KOPT-K1 (cell line): ENCODE results near the gene PDE4D.
"Not testable (repeated sequence)": the region's sequence is repeated elsewhere in the genome, so short reads cannot be mapped to it uniquely, and the experiment has no call there.

Experiments used
- H3K27ac ChIP-seq: fragments of 200-600 bp; sonication (generic); 2 replicates; pipeline ENCODE4 v1.5.1; 2016; ENCODE audit warnings: antibody characterized with exemption, mild to moderate bottlenecking, low read depth, low read length; ENCODE audit not compliant: poor library complexity, severe bottlenecking
- H3K36me3 ChIP-seq: fragments of 200-600 bp; sonication (generic); 2 replicates; pipeline ENCODE4 v1.5.1; 2017; ENCODE audit warnings: antibody characterized with exemption, mild to moderate bottlenecking, low read length, moderate library complexity; ENCODE audit not compliant: insufficient read depth
- H3K9me3 ChIP-seq: fragments of 200-600 bp; sonication (generic); 2 replicates; pipeline ENCODE4 v1.5.1; 2017; ENCODE audit warnings: antibody characterized with exemption, low read length, mild to moderate bottlenecking; ENCODE audit not compliant: insufficient read depth, poor library complexity, severe bottlenecking

The PDE4D gene

DNA sequence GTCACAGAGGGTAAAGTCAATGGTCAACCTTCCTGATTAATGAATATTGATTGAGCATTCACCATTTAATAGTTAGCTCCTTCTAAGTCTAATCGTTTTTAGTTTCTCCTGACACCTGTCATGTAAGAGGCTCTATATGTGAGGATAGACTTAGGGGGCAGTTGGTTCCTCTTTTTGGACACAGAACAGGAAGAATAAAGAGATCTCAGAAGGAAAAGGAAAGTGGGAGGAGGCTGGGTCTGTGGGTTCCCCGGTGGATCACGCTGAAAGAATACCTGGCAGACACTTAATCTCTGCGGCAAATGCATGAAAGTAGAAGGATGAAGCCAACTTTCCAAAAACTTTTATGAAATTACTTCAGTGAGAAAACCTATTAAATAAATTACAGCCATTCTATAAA lies 98.4 kb downstream of the PDE4D start:
- Histone ChIP-seq H3K9me3 (no peaks in the 10 kb centered on the region), H3K27ac (no peak overlapping the region), H3K36me3 (no peaks in the 10 kb centered on the region)

DNA sequence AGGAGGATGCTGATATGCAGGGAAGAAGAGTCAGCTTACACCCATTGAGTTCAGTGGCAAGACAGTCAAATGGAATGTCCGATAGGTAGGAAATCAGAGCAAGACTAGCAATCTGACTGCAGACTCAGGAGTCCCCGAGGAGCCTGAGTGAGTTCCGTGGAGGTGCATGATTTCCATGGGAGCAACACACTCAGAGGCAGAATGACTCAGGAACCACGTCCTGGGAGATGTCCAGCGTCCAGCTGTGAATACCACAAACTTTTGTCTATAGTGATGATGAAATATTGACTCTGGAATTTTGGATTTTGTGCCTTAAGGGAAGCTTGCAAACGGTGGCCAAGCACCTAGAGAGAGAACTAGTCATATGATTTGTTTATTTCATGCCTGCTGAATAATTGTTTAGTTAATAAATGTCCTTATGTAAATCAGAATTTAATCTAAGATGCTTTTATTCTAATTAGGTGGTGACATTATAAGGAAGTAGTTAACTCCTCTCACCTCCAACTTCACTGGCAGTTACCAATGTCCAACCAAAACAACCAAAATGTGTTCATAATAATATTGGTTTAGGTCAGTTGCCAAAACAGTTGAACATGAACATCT lies 100.4 kb downstream of the PDE4D start:
- no peak overlapping the region for H3K27ac ChIP-seq
- H3K9me3 ChIP-seq, result no peaks in the 10 kb centered on the region
- no peaks in the 10 kb centered on the region for H3K36me3 ChIP-seq

DNA sequence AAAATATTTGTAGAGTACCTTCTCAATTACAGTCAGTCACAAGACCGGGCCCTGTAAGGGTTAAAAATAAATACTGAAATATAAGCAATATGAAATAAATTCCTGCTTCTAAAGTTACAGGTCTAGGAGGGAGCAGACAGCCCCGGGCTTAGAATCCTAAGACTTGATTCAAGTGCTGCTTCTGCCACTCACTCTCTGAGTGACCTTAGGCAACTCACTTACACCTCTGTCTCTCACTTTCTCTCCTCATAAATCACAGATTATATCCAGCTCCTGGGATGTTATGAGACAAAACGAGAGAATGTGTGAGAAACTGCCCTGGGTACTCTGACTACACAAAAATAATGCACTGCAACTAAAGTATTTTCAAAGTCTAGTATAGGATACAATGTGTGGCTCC lies 101.9 kb downstream of the PDE4D start:
- Histone ChIP-seq H3K36me3 (no peaks in the 10 kb centered on the region), H3K27ac (no peak overlapping the region), H3K9me3 (no peaks in the 10 kb centered on the region)

DNA sequence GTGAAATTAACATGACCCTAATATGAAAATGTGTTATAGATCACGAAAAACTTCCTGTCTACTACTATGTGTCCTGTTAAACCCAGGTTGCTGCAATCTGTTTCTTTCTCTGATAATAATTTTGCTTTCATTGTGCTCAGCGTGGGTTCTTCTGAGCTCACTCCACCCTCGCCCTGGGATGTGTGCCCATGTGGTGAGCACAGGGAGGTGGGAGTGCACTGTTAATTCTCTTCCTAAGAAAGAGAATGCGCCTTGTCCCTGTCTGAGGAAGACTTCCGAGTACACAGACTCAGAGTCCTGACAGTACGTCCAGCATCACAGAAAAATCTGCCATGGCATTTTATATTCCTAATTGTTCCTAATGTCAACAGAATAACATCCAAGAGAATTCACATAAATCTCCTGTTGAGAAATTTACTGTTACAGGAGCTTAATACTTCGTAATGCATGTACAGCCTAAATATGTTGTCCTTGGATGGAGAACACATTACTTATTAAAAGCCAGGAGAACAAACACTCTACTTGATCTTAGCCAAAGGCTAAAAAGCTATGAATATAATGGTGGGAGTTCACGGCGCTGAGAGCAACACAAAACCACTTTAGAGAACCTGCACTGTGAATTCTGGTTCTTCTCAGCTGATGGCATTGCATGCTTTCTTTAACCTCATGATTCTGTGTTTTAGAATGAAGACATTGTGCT lies 102.6 kb downstream of the PDE4D start:
- no peaks in the 10 kb centered on the region for H3K9me3 ChIP-seq
- no peaks in the 10 kb centered on the region for H3K36me3 ChIP-seq
- no peak overlapping the region for H3K27ac ChIP-seq

DNA sequence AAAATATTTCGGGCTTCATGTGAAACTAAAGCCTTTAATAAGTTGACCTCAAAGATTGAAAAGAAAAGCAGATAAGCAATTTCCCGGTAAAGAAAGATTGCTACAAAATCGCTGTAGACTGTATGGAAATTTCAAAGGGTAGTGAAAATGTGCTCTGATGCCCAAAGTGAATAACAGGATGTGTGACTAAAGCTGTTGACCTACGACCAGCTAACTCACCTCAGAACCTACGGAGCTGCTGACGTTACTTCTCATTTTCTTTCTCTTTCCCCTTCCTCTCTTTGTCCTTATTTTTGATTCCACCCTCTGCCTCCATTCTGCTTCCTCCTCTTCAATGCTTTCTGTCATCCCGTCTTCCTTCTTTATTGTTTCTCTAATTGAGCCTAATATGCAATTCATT lies 103.2 kb downstream of the PDE4D start:
- no peaks in the 10 kb centered on the region for H3K36me3 ChIP-seq
- H3K9me3 ChIP-seq, result no peaks in the 10 kb centered on the region
- H3K27ac ChIP-seq, result no peak overlapping the region

DNA sequence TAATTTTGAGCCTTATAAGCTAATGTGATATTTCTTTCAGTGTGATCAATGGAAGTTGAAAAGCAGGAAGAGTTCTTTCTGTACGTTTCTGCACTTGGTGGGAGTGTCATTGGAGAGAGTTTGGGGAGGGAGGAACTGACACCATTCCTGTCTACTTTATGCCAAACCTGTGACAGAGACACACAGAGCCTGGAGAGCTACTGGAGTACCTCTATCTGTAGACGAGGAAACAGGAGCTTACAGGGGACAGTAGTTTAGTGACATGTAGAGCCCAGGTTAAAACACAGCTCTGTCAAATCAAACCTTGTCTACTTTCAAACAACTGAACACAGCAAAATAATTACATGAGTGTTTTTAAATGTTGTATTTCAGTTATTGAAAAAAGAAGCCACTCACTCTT lies 103.6 kb downstream of the PDE4D start:
- Histone ChIP-seq H3K9me3 (no peaks in the 10 kb centered on the region), H3K36me3 (no peaks in the 10 kb centered on the region), H3K27ac (no peak overlapping the region)

DNA sequence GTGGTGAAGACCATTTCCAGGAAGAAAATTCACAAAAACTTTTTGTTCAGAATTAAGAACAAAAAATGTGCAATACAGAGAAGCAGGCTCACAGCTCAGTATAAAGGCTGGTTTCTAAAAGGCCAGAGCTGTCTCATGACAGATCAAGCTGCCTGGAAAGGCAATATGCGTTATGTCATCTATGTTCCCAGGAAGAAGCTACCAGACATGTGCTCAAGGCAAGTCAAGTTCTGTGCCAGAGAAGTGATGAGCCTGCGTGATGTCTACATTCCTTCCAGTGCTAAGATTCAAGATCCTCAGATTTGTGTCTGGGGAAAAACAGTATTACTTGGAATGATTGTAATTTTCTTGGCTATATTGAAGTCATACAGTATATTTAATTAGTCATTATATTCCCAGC lies 104.3 kb downstream of the PDE4D start:
- no peaks in the 10 kb centered on the region for H3K9me3 ChIP-seq
- H3K27ac ChIP-seq, result no peak overlapping the region
- H3K36me3 ChIP-seq, result no peaks in the 10 kb centered on the region

DNA sequence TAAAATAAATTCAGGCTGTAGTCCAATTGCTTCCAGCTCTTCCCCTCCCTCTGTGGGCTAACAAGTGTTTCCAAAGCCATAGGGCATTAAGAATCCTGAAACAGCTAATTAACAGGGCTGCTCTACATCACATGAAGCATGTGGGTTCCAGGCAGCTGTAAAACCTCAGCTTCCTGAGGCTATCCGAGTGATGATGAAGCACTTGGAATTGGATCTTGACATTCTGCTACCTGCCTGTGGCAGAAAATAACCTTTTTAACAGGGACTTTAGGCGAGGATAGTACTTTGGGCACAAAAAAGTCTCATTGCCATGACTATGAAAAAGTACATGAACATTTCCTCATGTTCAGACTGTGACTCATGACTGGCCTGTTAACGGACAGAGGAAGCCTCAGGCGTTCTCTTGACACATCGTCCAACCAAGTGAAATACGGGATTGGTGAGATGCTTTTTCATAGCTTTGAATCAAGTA lies 107.2 kb downstream of the PDE4D start:
- H3K27ac ChIP-seq, result no peak overlapping the region

DNA sequence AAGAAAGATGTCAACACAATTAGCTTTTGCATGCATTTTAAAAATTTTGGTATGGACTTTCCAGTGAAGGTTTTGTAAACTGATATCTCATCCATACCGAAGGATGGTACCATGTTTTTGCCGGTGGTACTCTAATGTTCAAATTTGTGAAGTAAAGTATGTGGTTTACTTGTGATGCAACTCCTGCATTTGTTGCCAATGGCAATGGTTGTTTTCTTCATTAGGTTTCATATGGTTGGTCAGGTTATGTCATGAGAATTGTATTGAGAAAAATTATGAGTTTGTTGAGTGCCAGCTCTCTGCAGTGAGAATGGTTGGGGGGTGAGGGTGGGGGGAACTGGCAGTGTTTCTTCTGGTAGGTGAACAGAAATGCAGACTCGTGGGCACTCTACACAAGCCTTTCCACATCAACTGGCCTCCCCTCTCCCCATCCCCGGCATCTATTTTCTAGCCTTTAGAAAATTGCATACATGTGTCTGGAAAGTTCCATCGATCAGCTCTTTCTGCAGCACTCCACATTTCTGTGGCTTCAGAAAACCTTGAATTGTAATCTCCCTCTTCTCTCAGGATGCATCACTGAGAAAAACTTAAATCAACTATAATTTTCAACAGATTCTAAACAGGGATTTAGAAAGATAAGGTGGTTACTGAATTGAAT lies 107.7 kb downstream of the PDE4D start:
- H3K27ac ChIP-seq, result no peak overlapping the region

More for the DNA sequence above, 107.2 kb downstream of the PDE4D start:
- Histone ChIP-seq H3K36me3 (no peaks in the 10 kb centered on the region), H3K9me3 (no peaks in the 10 kb centered on the region)

DNA sequence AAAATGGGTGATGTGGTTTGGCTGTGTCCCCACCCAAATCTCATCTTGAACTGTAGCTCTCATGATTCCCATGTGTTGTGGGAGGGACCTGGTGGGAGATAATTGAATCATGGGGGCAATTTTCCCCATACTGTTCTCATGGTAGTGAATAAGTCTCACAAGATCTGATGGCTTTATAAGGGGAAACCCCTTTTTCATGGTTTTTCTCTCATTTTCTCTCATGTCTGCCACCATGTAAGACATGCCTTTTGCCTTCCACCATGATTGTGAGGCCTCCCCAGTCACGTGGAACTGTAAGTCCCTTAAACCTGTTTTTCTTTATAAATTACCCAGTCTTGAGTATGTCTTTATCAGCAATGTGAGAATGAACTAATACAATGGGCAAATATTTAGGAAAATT lies 108.8 kb downstream of the PDE4D start:
- H3K27ac ChIP-seq, H3K9me3 ChIP-seq, H3K36me3 ChIP-seq: not testable (repeated sequence)

More for the DNA sequence above, 107.7 kb downstream of the PDE4D start:
- H3K36me3 ChIP-seq, result no peaks in the 10 kb centered on the region
- H3K9me3 ChIP-seq, result no peaks in the 10 kb centered on the region

DNA sequence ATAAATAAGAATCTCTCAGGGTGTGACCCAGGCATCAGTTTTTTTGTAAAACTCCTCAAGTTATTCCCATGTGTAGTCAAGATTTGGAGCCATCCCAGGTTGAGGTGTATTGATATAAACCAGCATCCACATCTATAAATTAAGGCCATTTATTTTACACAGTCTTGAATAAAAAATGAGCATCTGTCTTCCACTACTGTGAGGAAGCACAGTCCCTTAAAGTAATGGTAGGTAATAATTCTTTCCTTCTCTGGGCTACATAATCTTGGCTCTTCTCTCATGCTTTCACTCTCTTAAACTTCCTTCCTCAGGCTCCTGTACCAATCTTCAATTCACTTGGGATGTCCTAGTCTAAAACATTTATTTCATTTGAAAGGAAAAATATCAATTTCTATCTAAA lies 110.3 kb downstream of the PDE4D start:
- Histone ChIP-seq H3K36me3 (no peaks in the 10 kb centered on the region), H3K9me3 (no peaks in the 10 kb centered on the region), H3K27ac (no peak overlapping the region)

DNA sequence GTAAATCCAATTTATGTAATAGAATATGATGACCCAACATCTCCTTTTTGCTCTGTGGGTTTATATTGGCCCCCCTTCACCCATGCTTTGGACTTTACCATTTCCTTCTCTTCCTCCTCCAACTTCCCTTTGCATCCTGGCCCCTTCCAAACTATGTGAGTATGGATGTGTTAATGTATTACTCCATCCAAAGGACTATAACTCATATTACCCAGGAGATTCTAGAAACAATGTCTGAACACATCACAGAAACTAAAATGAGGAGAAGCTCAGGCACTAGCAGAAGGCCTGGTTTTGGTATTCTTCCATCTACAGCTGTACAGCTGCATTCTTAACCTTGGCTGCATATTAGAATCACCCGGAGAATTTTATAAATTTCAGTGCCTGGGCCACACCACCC lies 110.7 kb downstream of the PDE4D start:
- Histone ChIP-seq H3K9me3 (no peaks in the 10 kb centered on the region), H3K27ac (no peak overlapping the region)

DNA sequence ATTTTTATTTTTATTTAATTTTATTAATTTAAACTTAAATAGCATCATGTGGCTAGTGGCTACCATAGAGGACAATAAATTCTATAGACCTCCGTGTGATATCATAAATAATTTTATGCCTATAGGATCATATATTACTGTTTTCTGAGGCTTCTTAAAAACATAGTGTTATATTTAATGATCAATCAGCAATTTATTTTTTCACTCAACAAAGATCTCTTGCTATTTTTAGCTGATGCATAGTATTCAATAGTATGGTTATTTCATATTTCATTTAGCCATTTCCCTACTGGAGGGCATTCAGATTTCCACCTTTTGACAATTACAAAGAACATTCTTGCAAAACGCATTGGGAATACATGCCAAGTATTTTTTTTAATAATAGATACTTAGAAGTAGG lies 114.1 kb downstream of the PDE4D start:
- no peak overlapping the region for H3K27ac ChIP-seq
- H3K36me3 ChIP-seq, result no peaks in the 10 kb centered on the region
- H3K9me3 ChIP-seq, result no peaks in the 10 kb centered on the region

More for the DNA sequence above, 110.7 kb downstream of the PDE4D start:
- no peaks in the 10 kb centered on the region for H3K36me3 ChIP-seq

DNA sequence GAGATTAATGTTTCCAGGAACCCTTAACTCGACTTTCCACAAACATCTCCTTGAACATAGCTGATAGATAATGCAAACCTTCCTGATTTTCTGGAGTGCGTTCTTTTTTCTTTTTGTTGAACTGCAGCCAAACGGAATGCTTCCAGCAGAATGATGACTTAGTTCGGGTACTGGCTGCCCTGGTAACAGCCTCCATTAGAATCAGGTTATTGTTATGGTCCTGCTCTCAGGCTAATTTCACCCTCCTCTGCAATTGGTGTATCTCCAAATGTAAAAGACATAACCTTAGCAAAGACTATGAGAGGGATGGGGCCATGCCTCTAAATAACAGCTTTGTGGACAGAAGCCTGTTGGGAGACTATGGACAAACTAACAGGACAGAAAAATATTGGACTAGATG lies 116.5 kb downstream of the PDE4D start:
- Histone ChIP-seq H3K27ac (no peak overlapping the region), H3K36me3 (no peaks in the 10 kb centered on the region), H3K9me3 (no peaks in the 10 kb centered on the region)

DNA sequence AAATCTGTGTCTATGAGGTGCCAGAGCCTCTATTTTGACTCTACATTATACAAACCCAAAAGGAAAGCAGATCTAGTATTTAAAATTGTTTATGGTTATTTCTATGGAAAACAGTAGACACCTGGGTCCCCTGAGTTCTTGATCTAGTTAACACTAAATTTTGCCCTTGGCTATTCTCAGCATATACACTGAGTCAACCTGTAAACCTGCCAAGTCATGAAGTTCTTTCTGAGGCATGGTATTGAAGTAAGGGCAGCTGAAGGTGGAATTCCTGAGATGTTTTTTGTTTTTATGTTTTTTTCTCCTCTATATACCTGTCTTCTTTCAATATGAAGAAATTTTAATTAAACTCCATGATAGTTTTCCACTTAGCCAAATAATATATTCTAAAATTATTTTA lies 120.2 kb downstream of the PDE4D start:
- H3K9me3 ChIP-seq, result no peaks in the 10 kb centered on the region
- H3K27ac ChIP-seq, result no peak overlapping the region
- H3K36me3 ChIP-seq, result no peaks in the 10 kb centered on the region

DNA sequence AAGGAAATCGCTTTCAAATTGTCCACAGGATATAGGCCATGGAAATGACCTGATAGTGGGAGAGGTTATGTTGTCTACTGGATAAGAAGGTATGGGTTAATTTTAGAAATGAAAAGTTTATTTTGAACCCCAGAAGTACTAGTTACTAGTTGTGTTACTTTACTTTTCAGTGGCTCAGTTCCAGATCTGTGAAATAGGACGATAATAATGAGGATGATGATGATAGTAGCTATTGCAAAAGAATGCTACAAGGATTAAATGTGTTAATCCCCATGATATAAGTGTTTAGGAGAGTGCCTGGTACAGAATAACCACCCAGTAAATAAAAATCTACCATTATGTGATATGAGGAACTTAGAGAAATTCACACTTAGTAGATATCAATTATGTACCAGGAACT lies 120.8 kb downstream of the PDE4D start:
- Histone ChIP-seq H3K9me3 (no peaks in the 10 kb centered on the region), H3K27ac (no peak overlapping the region)

More for the DNA sequence above, 120.8 kb downstream of the PDE4D start:
- H3K36me3 ChIP-seq, result no peaks in the 10 kb centered on the region
